ENCODE data around the gene CATSPERD. TPM values are rescaled to one million over a fixed set of nuclear protein-coding genes. Genes with fewer than 3 reads are reported as not detected.
A peak's percentile ranks its signal among the peaks of the same experiment; 100 is the strongest.

CATSPERD gene
- total RNA-seq, 2 experiments from 2014 or later, result not detected

GRCh38 chr19:5690125-5690954, 30.1 kb upstream of the CATSPERD start, which contains the start of gene RPL36:
TSS of gene RPL36 (plus strand) at chr19:5690295. CDS start at chr19:5690508, 213 bp downstream.
- peak within 1 kb of the TSS; percentile 96 for H3K27ac Mint-ChIP-seq
- peaks cover 0 to 6% of the 10 kb centered on the region in 2 experiments for H3K9me3 ChIP-seq (ENCODE audit: control insufficient read depth in 1 of 2, insufficient read depth in 1 of 2, low read length in 2 of 2)
- peaks cover 49% of the 10 kb centered on the region for H3K36me3 Mint-ChIP-seq (ENCODE audit: low read depth)
- H3K36me3 ChIP-seq (ENCODE audit: insufficient read depth, low read length), result peaks cover 39% of the 10 kb centered on the region
- ChIA-PET POLR2A (interaction anchor here (0.7 to 3.1 kb wide), 18 partner anchors 8 to 332 kb away, joined by 3 to 51 read pairs (median 5); partner anchors contain the start of genes CATSPERD, DUS3L, LONP1 and NDUFA11), CTCF (interaction anchor here (0.7 to 2.6 kb wide), 7 partner anchors 24 to 114 kb away, joined by 3 to 20 read pairs (median 6); partner anchors contain the start of genes CATSPERD, LONP1, SAFB and SAFB2)
- H3K27me3 Mint-ChIP-seq, result no peaks in the 10 kb centered on the region
- ATAC-seq (ENCODE audit: poor library complexity) (peak; percentile 65), DNase-seq (peak; percentile 95 to 100 (median 99))
- TF ChIP-seq CTCF (IDR thresholded peaks at IDR 0.05), result peak; percentile 98
- intact Hi-C loops (cut with DNase I, micrococcal nuclease), result loop anchor here (1.0 to 2.0 kb wide), 2 partner anchors 30 to 102 kb away; partner anchors contain the start of genes CATSPERD (in 2 of the 2) and LONP1 (in 2 of the 2)
- peaks cover 43% of the 10 kb centered on the region for H3K4me1 Mint-ChIP-seq (ENCODE audit: low read depth)
- H3K4me1 ChIP-seq (ENCODE audit: insufficient read depth, low read length), result peaks cover 54% of the 10 kb centered on the region
- no peaks in the 10 kb centered on the region for H3K9me3 Mint-ChIP-seq
- no peaks in the 10 kb centered on the region for H3K27me3 ChIP-seq (ENCODE audit: control insufficient read depth in 1 of 2, insufficient read depth in 2 of 2, low read length in 2 of 2)
- peak within 1 kb of the TSS; percentile 100 for H3K4me3 ChIP-seq (ENCODE audit: low read length)
- peak within 1 kb of the TSS; percentile 96 for H3K4me3 Mint-ChIP-seq
- H3K27ac ChIP-seq (ENCODE audit: low read depth in 1 of 2, low read length in 2 of 2), result peak within 1 kb of the TSS; percentile 91 to 95

- intact Hi-C loops (cut with DNase I, micrococcal nuclease), result loop anchor here (1.0 to 2.0 kb wide), 2 partner anchors 29 to 102 kb away; partner anchors contain the start of genes CATSPERD (in 2 of the 2) and LONP1 (in 2 of the 2)
- peaks cover 50% of the 10 kb centered on the region for H3K4me1 ChIP-seq (ENCODE audit: insufficient read depth, low read length)
- CTCF ChIA-PET, result interaction anchor here (1.3 to 2.6 kb wide), 3 partner anchors 25 to 30 kb away, joined by 6 to 20 read pairs (median 7); partner anchors contain the start of genes CATSPERD and LONP1
- peaks cover 52% of the 10 kb centered on the region for H3K36me3 Mint-ChIP-seq (ENCODE audit: low read depth)
- ATAC-seq (ENCODE audit: poor library complexity) (peak; percentile 24), DNase-seq (peak in 7 of 14 experiments; percentile 17 to 66 (median 37))
- TF ChIP-seq CTCF (IDR thresholded peaks at IDR 0.05), result no peak
- H3K4me1 Mint-ChIP-seq (ENCODE audit: low read depth), result peaks cover 42% of the 10 kb centered on the region
- peaks cover 47% of the 10 kb centered on the region for H3K36me3 ChIP-seq (ENCODE audit: insufficient read depth, low read length)
- peak overlapping the region; percentile 96 for H3K4me3 Mint-ChIP-seq
- POLR2A ChIA-PET, result interaction anchor here (0.7 to 3.1 kb wide), 10 partner anchors 12 to 332 kb away, joined by 3 to 51 read pairs (median 4); partner anchors contain the start of genes CATSPERD, DUS3L, LONP1 and NDUFA11
- H3K27me3 ChIP-seq (ENCODE audit: control insufficient read depth in 1 of 2, insufficient read depth in 2 of 2, low read length in 2 of 2), result no peaks in the 10 kb centered on the region
- no peaks in the 10 kb centered on the region for H3K9me3 Mint-ChIP-seq
- peaks cover 0 to 6% of the 10 kb centered on the region in 2 experiments for H3K9me3 ChIP-seq (ENCODE audit: control insufficient read depth in 1 of 2, insufficient read depth in 1 of 2, low read length in 2 of 2)
- H3K27ac Mint-ChIP-seq, result peak overlapping the region; percentile 96
- peak overlapping the region; percentile 91 to 95 for H3K27ac ChIP-seq (ENCODE audit: low read depth in 1 of 2, low read length in 2 of 2)
- H3K4me3 ChIP-seq (ENCODE audit: low read length), result peak overlapping the region; percentile 100
- H3K27me3 Mint-ChIP-seq, result no peaks in the 10 kb centered on the region
Measured at GRCh38 chr19:5690955-5691821, 29.2 kb upstream of the CATSPERD start.

Measured in CD4-positive, alpha-beta T cell (primary cell).